Uterus (tissue), 4 donors: ENCODE results near the gene SUSD3. TPM values are rescaled to one million over a fixed set of nuclear protein-coding genes. Genes with fewer than 3 reads are reported as not detected.
"Not testable (repeated sequence)": the region's sequence is repeated elsewhere in the genome, so short reads cannot be mapped to it uniquely, and the experiment has no call there.

Source experiments
- DNase-seq, 2 donors: peaks; one replicate each; pipeline ENCODE4 v3.0.0-alpha.2; 2019 to 2020
- H3K27ac ChIP-seq, 2 donors: fragments of 200-600 bp; sonication (generic); 1 replicate in 1 of 2; 2 replicates in 1 of 2; pipeline ENCODE4 v1.5.1; 2016 to 2018
- H3K27me3 ChIP-seq, 2 donors: fragments of 200-600 bp; sonication (generic); one replicate each; pipeline ENCODE4 v1.5.1; 2018 to 2019; ENCODE audit warnings: control low read depth in 1 of 2
- H3K36me3 ChIP-seq, 2 donors: fragments of 200-600 bp; sonication (generic); one replicate each; pipeline ENCODE4 v1.5.1; 2019; ENCODE audit warnings: control low read depth in 1 of 2
- H3K4me1 ChIP-seq, 2 donors: fragments of 200-600 bp; sonication (generic); one replicate each; pipeline ENCODE4 v1.5.1; 2018 to 2019; ENCODE audit warnings: control low read depth in 1 of 2
- H3K4me3 ChIP-seq, 2 donors: fragments of 200-600 bp; sonication (generic); 1 replicate in 1 of 2; 2 replicates in 1 of 2; pipeline ENCODE4 v1.5.1; 2018 to 2019; ENCODE audit warnings: mild to moderate bottlenecking in 1 of 2
- H3K9me3 ChIP-seq, 2 donors: fragments of 200-600 bp; sonication (generic); one replicate each; pipeline ENCODE4 v1.5.1; 2019; ENCODE audit warnings: control low read depth in 1 of 2
- POLR2A ChIP-seq, 2 donors: fragments of 450-650 bp; IDR thresholded peaks; one replicate each; pipeline ENCODE4 v1.6.1; 2016; ENCODE audit warnings: antibody characterized with exemption in 2 of 2, mild to moderate bottlenecking in 1 of 2, moderate library complexity in 1 of 2
- intact Hi-C: fragments of 100-400 bp; cut with DNase I; formaldehyde crosslinking; loops from one replicate; pipeline ENCODE4 v1.15.1; 2023; ENCODE audit warnings: low total_unique reads
- total RNA-seq, 4 donors: library from RNA; depleted of rRNA in 3 of 4; stranded (reverse); fragments of >200 nt in 3 of 4; gene quantifications; one replicate each; pipeline versions ENCODE4 v1.1.0 to v1.2.4, GENCODE V29; 2014 to 2023
- TF ChIP-seq, protein P1 (sequence below), 4 experiments: fragments of 200-600 bp in 2 of 4; fragments of 450-650 bp in 2 of 4; sonication (generic) in 2 of 4; IDR thresholded peaks; one replicate each; pipeline ENCODE4 v1.5.1; 2016 to 2019; ENCODE audit warnings: antibody characterized with exemption in 4 of 4, mild to moderate bottlenecking in 2 of 4, moderate library complexity in 1 of 4
- donor health status: DM: yes; HTN: yes; CAD: no.

The SUSD3 gene
- total RNA-seq, 4 donors from 2014 or later: 9.3 to 52.7 (median 14.7) TPM

DNA sequence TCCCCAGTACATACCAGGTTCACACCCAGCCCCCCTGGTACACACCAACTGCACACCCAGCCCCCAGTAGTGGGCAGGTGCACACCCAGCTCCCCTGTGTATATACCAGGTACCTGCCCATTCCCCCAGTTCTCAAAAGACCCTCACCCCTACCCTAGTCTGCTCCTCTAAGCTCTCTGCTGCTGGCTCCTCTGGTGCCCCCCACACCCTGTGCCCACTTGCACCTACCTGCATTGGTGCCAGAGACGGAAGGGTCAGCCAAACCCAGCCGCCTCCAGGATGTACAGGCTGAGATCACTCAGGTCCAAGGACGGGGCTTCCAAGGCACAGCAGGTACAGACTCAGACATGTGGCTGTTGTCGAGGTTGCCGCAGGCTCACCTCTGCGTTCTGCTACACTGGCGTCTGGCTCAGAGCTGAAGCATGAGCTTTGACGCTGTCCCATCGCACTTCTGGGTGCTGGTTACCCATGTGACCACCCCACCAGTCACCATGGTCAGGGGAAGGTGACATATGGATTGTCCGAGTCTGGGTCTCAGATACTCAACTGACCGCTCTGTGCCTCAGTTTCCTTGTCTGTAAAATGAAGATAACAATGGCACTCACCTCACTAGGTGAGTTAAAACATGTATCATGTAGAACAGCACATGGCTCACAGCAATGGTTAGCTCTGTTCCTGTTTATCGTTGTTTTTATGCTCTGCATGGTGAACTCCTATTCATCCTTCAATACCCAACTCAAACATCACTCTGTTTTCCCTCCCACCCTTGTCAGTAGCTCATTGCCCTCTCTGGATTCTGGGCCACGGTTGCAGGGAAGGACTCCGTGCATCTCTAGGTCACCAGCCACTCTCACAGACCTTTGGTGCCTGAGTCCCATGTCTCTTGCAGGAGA lies 45.3 kb upstream of the SUSD3 start:
- intact Hi-C loops: no loop called here
- no peak overlapping the region for H3K27ac ChIP-seq
- TF ChIP-seq POLR2A (IDR thresholded peaks at IDR 0.05): no peak
- TF ChIP-seq, protein P1, sequence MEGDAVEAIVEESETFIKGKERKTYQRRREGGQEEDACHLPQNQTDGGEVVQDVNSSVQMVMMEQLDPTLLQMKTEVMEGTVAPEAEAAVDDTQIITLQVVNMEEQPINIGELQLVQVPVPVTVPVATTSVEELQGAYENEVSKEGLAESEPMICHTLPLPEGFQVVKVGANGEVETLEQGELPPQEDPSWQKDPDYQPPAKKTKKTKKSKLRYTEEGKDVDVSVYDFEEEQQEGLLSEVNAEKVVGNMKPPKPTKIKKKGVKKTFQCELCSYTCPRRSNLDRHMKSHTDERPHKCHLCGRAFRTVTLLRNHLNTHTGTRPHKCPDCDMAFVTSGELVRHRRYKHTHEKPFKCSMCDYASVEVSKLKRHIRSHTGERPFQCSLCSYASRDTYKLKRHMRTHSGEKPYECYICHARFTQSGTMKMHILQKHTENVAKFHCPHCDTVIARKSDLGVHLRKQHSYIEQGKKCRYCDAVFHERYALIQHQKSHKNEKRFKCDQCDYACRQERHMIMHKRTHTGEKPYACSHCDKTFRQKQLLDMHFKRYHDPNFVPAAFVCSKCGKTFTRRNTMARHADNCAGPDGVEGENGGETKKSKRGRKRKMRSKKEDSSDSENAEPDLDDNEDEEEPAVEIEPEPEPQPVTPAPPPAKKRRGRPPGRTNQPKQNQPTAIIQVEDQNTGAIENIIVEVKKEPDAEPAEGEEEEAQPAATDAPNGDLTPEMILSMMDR (IDR thresholded peaks at IDR 0.05): no peak
- H3K27me3 ChIP-seq: no peaks in the 10 kb centered on the region
- no peak overlapping the region for H3K4me3 ChIP-seq
- peak in 1 of 2 donors; percentile 6 for DNase-seq
- H3K4me1 ChIP-seq: no peaks in the 10 kb centered on the region
- H3K36me3 ChIP-seq: no peaks in the 10 kb centered on the region
- H3K9me3 ChIP-seq: no peaks in the 10 kb centered on the region

GRCh38 chr9:93013856-93014582 lies 44.5 kb upstream of the SUSD3 start:
- no peak for DNase-seq

GRCh38 chr9:93015190-93015589 lies 43.3 kb upstream of the SUSD3 start:
- H3K4me3 ChIP-seq, H3K27ac ChIP-seq, H3K36me3 ChIP-seq, DNase-seq, H3K4me1 ChIP-seq, H3K27me3 ChIP-seq, H3K9me3 ChIP-seq, intact Hi-C loops: not testable (repeated sequence)

More at GRCh38 chr9:93013856-93014582, 44.5 kb upstream of the SUSD3 start:
- Histone ChIP-seq H3K27me3 (no peaks in the 10 kb centered on the region), H3K9me3 (no peaks in the 10 kb centered on the region), H3K4me1 (no peaks in the 10 kb centered on the region), H3K27ac (no peak overlapping the region), H3K4me3 (no peak overlapping the region), H3K36me3 (no peaks in the 10 kb centered on the region)
- intact Hi-C loops: no loop called here
- TF ChIP-seq, protein P1 (IDR thresholded peaks at IDR 0.05): no peak
- TF ChIP-seq POLR2A (IDR thresholded peaks at IDR 0.05): no peak

- intact Hi-C loops: no loop called here
- no peaks in the 10 kb centered on the region for H3K9me3 ChIP-seq
- no peak for DNase-seq
- no peak overlapping the region for H3K27ac ChIP-seq
- TF ChIP-seq, protein P1 (IDR thresholded peaks at IDR 0.05): no peak
- no peak for TF ChIP-seq POLR2A (IDR thresholded peaks at IDR 0.05)
- H3K27me3 ChIP-seq: no peaks in the 10 kb centered on the region
- no peaks in the 10 kb centered on the region for H3K4me1 ChIP-seq
- H3K36me3 ChIP-seq: no peaks in the 10 kb centered on the region
- no peak overlapping the region for H3K4me3 ChIP-seq
Measured at GRCh38 chr9:93017621-93018020, 40.9 kb upstream of the SUSD3 start.

GRCh38 chr9:93020151-93020550 lies 38.4 kb upstream of the SUSD3 start:
- DNase-seq: no peak
- no peaks in the 10 kb centered on the region for H3K27me3 ChIP-seq
- no peak for TF ChIP-seq POLR2A (IDR thresholded peaks at IDR 0.05)
- TF ChIP-seq, protein P1 (IDR thresholded peaks at IDR 0.05): no peak
- H3K36me3 ChIP-seq: no peaks in the 10 kb centered on the region
- no peak overlapping the region for H3K27ac ChIP-seq
- H3K9me3 ChIP-seq: no peaks in the 10 kb centered on the region
- intact Hi-C loops: no loop called here
- H3K4me3 ChIP-seq: no peak overlapping the region
- H3K4me1 ChIP-seq: no peaks in the 10 kb centered on the region
